Mesenchymal stem cell (in vitro differentiated cells and primary cell): ENCODE data around the gene ATP8B1.

ENCODE experiments used
- DNase-seq: peaks from one replicate; pipeline ENCODE4 v3.0.0-alpha.2; 2013
- H2AFZ ChIP-seq: one replicate; pipeline ENCODE4 v1.6.1; 2013; ENCODE audit warnings: low read depth, mild to moderate bottlenecking, control low read depth, inconsistent platforms, low read length, moderate library complexity
- H2AK5ac ChIP-seq: 2 replicates; pipeline ENCODE4 v1.6.1; 2013; ENCODE audit warnings: low read length, moderate library complexity, mild to moderate bottlenecking, inconsistent platforms; ENCODE audit not compliant: severe bottlenecking
- H2BK120ac ChIP-seq: one replicate; pipeline ENCODE4 v1.6.1; 2013; ENCODE audit warnings: low read depth, mild to moderate bottlenecking, inconsistent platforms, low read length, moderate library complexity
- H2BK12ac ChIP-seq, 2 experiments: one replicate each; pipeline ENCODE4 v1.6.1; 2013; ENCODE audit warnings: inconsistent platforms in 2 of 2, low read length in 2 of 2, mild to moderate bottlenecking in 2 of 2, moderate library complexity in 2 of 2, control low read depth in 1 of 2
- H2BK15ac ChIP-seq: one replicate; pipeline ENCODE4 v1.6.1; 2013; ENCODE audit warnings: mild to moderate bottlenecking, low read depth, inconsistent platforms; ENCODE audit not compliant: poor library complexity, severe bottlenecking
- H2BK5ac ChIP-seq: 2 replicates; pipeline ENCODE4 v1.6.1; 2013; ENCODE audit warnings: low read depth, mild to moderate bottlenecking, low read length, control low read depth, inconsistent platforms; ENCODE audit not compliant: poor library complexity, severe bottlenecking
- H3K14ac ChIP-seq, 2 experiments: one replicate each; pipeline ENCODE4 v1.6.1; 2013; ENCODE audit warnings: inconsistent platforms in 2 of 2, low read length in 2 of 2, control low read depth in 1 of 2, mild to moderate bottlenecking in 1 of 2, moderate library complexity in 1 of 2
- H3K18ac ChIP-seq, 2 experiments: one replicate each; pipeline ENCODE4 v1.6.1; 2013; ENCODE audit warnings: inconsistent platforms in 2 of 2, low read length in 2 of 2, control low read depth in 1 of 2, low read depth in 1 of 2, mild to moderate bottlenecking in 1 of 2
- H3K23ac ChIP-seq, 2 experiments: one replicate each; pipeline ENCODE4 v1.6.1; 2013; ENCODE audit warnings: inconsistent platforms in 2 of 2, low read length in 2 of 2, mild to moderate bottlenecking in 2 of 2, moderate library complexity in 2 of 2, control low read depth in 1 of 2
- H3K27ac ChIP-seq: 2 replicates; pipeline ENCODE4 v1.5.1; 2013; ENCODE audit warnings: mild to moderate bottlenecking, moderate library complexity, low read length, control low read depth, inconsistent platforms; ENCODE audit not compliant: poor library complexity, severe bottlenecking
- H3K27me3 ChIP-seq, 2 experiments: 2 replicates each; pipeline versions ENCODE4 v1.6.1 to v1.7.0; 2013; ENCODE audit warnings: low read length in 2 of 2, mild to moderate bottlenecking in 2 of 2, moderate library complexity in 2 of 2, control low read depth in 1 of 2, inconsistent platforms in 1 of 2; ENCODE audit not compliant: control insufficient read depth in 1 of 2, insufficient read depth in 1 of 2
- H3K36me3 ChIP-seq, 2 experiments: 2 replicates each; pipeline versions ENCODE4 v1.6.1 to v1.7.0; 2013; ENCODE audit warnings: low read length in 2 of 2, control low read depth in 1 of 2, inconsistent platforms in 1 of 2, low read depth in 1 of 2, mild to moderate bottlenecking in 1 of 2; ENCODE audit not compliant: insufficient read depth in 2 of 2, control insufficient read depth in 1 of 2
- H3K4ac ChIP-seq, 2 experiments: one replicate each; pipeline ENCODE4 v1.6.1; 2013; ENCODE audit warnings: inconsistent platforms in 2 of 2, low read length in 2 of 2, mild to moderate bottlenecking in 2 of 2, moderate library complexity in 2 of 2, control low read depth in 1 of 2, low read depth in 1 of 2
- H3K4me1 ChIP-seq: 2 replicates; pipeline ENCODE4 v1.6.1; 2013; ENCODE audit warnings: low read depth, low read length, control low read depth; ENCODE audit not compliant: control insufficient read depth, insufficient read depth
- H3K4me2 ChIP-seq: 2 replicates; pipeline ENCODE4 v1.6.1; 2013; ENCODE audit warnings: low read length, mild to moderate bottlenecking, inconsistent platforms; ENCODE audit not compliant: poor library complexity, severe bottlenecking
- H3K4me3 ChIP-seq, 2 experiments: 2 replicates each; pipeline versions ENCODE4 v1.5.1 to v1.7.0; 2013; ENCODE audit warnings: low read length in 2 of 2, mild to moderate bottlenecking in 2 of 2, control low read depth in 1 of 2, low read depth in 1 of 2; ENCODE audit not compliant: insufficient read depth in 1 of 2
- H3K79me1 ChIP-seq: replicated peaks from 2 replicates; pipeline ENCODE4 v1.6.1; 2013; ENCODE audit warnings: mild to moderate bottlenecking, control low read depth, low read length, inconsistent platforms; ENCODE audit not compliant: poor library complexity, severe bottlenecking
- H3K9ac ChIP-seq: 2 replicates; pipeline ENCODE4 v1.7.0; 2013; ENCODE audit warnings: mild to moderate bottlenecking, low read length, moderate library complexity
- H3K9me3 ChIP-seq: 2 replicates; pipeline ENCODE4 v1.7.0; 2013; ENCODE audit warnings: mild to moderate bottlenecking, low read length; ENCODE audit not compliant: control insufficient read depth
- H4K8ac ChIP-seq: one replicate; pipeline ENCODE4 v1.6.1; 2013; ENCODE audit warnings: inconsistent platforms, mild to moderate bottlenecking, low read length, moderate library complexity
- H4K91ac ChIP-seq: one replicate; pipeline ENCODE4 v1.6.1; 2013; ENCODE audit warnings: mild to moderate bottlenecking, low read length, inconsistent platforms
- WGBS: methylation state at CpG from one replicate; pipeline ENCODE4 v1.1.7; 2013; ENCODE audit warnings: mixed read lengths; 5-methylcytosine and 5-hydroxymethylcytosine counted together

Gene ATP8B1

GRCh38 chr18:57749604-57749970 is 53.5 kb downstream of the ATP8B1 start:
- H3K79me1 ChIP-seq = peaks cover 12% of the 10 kb centered on the region
- no peak overlapping the region for H2BK12ac ChIP-seq
- H3K4me1 ChIP-seq = peaks cover 6% of the 10 kb centered on the region
- WGBS = 91% methylated on average over 2 of the region's 2 CpGs
- H3K27me3 ChIP-seq = no peaks in the 10 kb centered on the region
- no peak overlapping the region for H3K27ac ChIP-seq
- no peak overlapping the region for H2AFZ ChIP-seq
- H3K18ac ChIP-seq = no peak overlapping the region
- no peak overlapping the region for H2BK120ac ChIP-seq
- H3K23ac ChIP-seq = no peak overlapping the region
- peaks cover 0 to 6% of the 10 kb centered on the region in 2 experiments for H3K36me3 ChIP-seq
- no peak overlapping the region for H3K4ac ChIP-seq
- DNase-seq = no peak
- no peak overlapping the region for H2BK15ac ChIP-seq
- H2BK5ac ChIP-seq = no peak overlapping the region
- no peak overlapping the region for H4K91ac ChIP-seq
- H3K9me3 ChIP-seq = no peaks in the 10 kb centered on the region
- no peak overlapping the region for H3K4me3 ChIP-seq
- H3K4me2 ChIP-seq = no peak overlapping the region
- H3K14ac ChIP-seq = no peak overlapping the region
- H2AK5ac ChIP-seq = peak overlapping the region; percentile 72
- no peak overlapping the region for H3K9ac ChIP-seq
- H4K8ac ChIP-seq = no peak overlapping the region

GRCh38 chr18:57748770-57749603 is 54.1 kb downstream of the ATP8B1 start:
- peaks cover 0 to 4% of the 10 kb centered on the region in 2 experiments for H3K36me3 ChIP-seq
- H3K9me3 ChIP-seq = no peaks in the 10 kb centered on the region
- H2BK120ac ChIP-seq = no peak overlapping the region
- H3K79me1 ChIP-seq = peaks cover 14% of the 10 kb centered on the region
- no peak overlapping the region for H3K18ac ChIP-seq
- no peak overlapping the region for H4K8ac ChIP-seq
- no peak overlapping the region for H2AK5ac ChIP-seq
- no peak overlapping the region for H2AFZ ChIP-seq
- H3K4me2 ChIP-seq = no peak overlapping the region
- no peak overlapping the region for H3K4me3 ChIP-seq
- no peak overlapping the region for H2BK15ac ChIP-seq
- peaks cover 3% of the 10 kb centered on the region for H3K4me1 ChIP-seq
- H2BK12ac ChIP-seq = no peak overlapping the region
- H4K91ac ChIP-seq = no peak overlapping the region
- H3K14ac ChIP-seq = no peak overlapping the region
- H3K23ac ChIP-seq = no peak overlapping the region
- H3K27ac ChIP-seq = no peak overlapping the region
- DNase-seq = peak; percentile 54
- H3K27me3 ChIP-seq = no peaks in the 10 kb centered on the region
- 100% methylated on average over 1 of the region's 1 CpG for WGBS
- no peak overlapping the region for H2BK5ac ChIP-seq
- H3K9ac ChIP-seq = no peak overlapping the region
- no peak overlapping the region for H3K4ac ChIP-seq

- Histone ChIP-seq H3K27ac (peak overlapping the region; percentile 12), H3K9me3 (no peaks in the 10 kb centered on the region), H2AFZ (no peak overlapping the region), H3K14ac (no peak overlapping the region), H2BK120ac (no peak overlapping the region), H3K4ac (no peak overlapping the region), H3K4me2 (no peak overlapping the region), H3K23ac (no peak overlapping the region), H3K27me3 (no peaks in the 10 kb centered on the region), H4K8ac (no peak overlapping the region), H3K4me1 (peaks cover 5% of the 10 kb centered on the region), H3K36me3 (peaks cover 0 to 4% of the 10 kb centered on the region in 2 experiments), H3K9ac (peak overlapping the region; percentile 10), H2BK15ac (no peak overlapping the region), H4K91ac (no peak overlapping the region), H2AK5ac (no peak overlapping the region), H3K79me1 (peaks cover 17% of the 10 kb centered on the region), H3K18ac (no peak overlapping the region), H2BK5ac (no peak overlapping the region), H3K4me3 (peak overlapping the region in 1 of 2 experiments; percentile 7), H2BK12ac (no peak overlapping the region)
- 96% methylated on average over 3 of the region's 5 CpGs for whole genome bisulfite sequencing
- DNase-seq = no peak
Observed at GRCh38 chr18:57747809-57748680, 55.1 kb downstream of the ATP8B1 start.

- Histone ChIP-seq H3K27me3 (no peaks in the 10 kb centered on the region), H3K23ac (no peak overlapping the region), H3K27ac (no peak overlapping the region), H2AFZ (no peak overlapping the region), H2BK15ac (no peak overlapping the region), H3K4me3 (no peak overlapping the region), H3K4me1 (peaks cover 5% of the 10 kb centered on the region), H3K4ac (no peak overlapping the region), H3K4me2 (no peak overlapping the region), H2BK5ac (no peak overlapping the region), H3K9ac (peak overlapping the region; percentile 4), H3K36me3 (peaks cover 7 to 16% of the 10 kb centered on the region in 2 experiments), H2BK12ac (no peak overlapping the region), H2AK5ac (no peak overlapping the region), H3K18ac (no peak overlapping the region), H3K9me3 (peaks cover 9% of the 10 kb centered on the region), H3K14ac (no peak overlapping the region), H3K79me1 (peaks cover 28% of the 10 kb centered on the region), H4K91ac (no peak overlapping the region), H2BK120ac (no peak overlapping the region), H4K8ac (no peak overlapping the region)
- DNase-seq = no peak
- 96% methylated on average over 2 of the region's 5 CpGs for WGBS
Observed at GRCh38 chr18:57744211-57744694, 58.9 kb downstream of the ATP8B1 start.
